22Rv1 (cell line): ENCODE data around the gene HAS3.

Experiments
- ZFX ChIP-seq: fragments of 450-650 bp; IDR thresholded peaks from 2 replicates; pipeline ENCODE4 v1.6.1; 2017; ENCODE audit warnings: antibody characterized with exemption, borderline replicate concordance
- TF ChIP-seq, protein P1 (sequence below): fragments of 450-650 bp; IDR thresholded peaks from 2 replicates; pipeline ENCODE4 v1.5.1; 2017; ENCODE audit warnings: mild to moderate bottlenecking

DNA sequence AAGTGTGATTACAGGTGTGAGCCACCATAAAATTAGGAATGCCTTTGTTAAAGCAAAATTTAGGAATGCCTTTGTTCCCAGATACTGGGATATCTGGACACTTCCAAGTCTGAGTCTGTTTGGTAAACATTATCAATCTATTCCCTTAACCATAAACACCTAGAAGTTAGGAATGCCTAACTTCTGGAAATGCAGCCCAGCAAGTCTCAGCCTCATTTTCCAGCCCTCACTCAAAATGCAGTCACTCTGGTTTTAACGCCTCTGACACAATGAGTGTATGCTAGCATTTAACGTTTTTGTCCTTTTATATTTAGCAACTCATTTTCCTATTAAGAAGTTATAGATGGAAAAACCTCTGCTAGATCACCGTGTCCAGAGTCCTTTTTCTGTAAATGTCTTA lies 34.4 kb upstream of the HAS3 start:
- TF ChIP-seq, protein P1, sequence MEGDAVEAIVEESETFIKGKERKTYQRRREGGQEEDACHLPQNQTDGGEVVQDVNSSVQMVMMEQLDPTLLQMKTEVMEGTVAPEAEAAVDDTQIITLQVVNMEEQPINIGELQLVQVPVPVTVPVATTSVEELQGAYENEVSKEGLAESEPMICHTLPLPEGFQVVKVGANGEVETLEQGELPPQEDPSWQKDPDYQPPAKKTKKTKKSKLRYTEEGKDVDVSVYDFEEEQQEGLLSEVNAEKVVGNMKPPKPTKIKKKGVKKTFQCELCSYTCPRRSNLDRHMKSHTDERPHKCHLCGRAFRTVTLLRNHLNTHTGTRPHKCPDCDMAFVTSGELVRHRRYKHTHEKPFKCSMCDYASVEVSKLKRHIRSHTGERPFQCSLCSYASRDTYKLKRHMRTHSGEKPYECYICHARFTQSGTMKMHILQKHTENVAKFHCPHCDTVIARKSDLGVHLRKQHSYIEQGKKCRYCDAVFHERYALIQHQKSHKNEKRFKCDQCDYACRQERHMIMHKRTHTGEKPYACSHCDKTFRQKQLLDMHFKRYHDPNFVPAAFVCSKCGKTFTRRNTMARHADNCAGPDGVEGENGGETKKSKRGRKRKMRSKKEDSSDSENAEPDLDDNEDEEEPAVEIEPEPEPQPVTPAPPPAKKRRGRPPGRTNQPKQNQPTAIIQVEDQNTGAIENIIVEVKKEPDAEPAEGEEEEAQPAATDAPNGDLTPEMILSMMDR: no peak
- no peak for TF ChIP-seq ZFX
